HL-60 (cell line): ENCODE results near the gene PHC2.

ENCODE experiments used
- CTCF ChIP-seq: IDR thresholded peaks from one replicate; pipeline ENCODE4 v1.5.1; 2011; ENCODE audit warnings: low read length, control low read depth, inconsistent platforms; ENCODE audit not compliant: insufficient read depth
- POLR2AphosphoS5 ChIP-seq: IDR thresholded peaks from 2 replicates; pipeline ENCODE4 v1.6.1; 2012; ENCODE audit warnings: low read depth

- TF ChIP-seq CTCF (no peak), POLR2AphosphoS5 (no peak)
Measured at GRCh38 chr1:33287317-33287716, 143.6 kb downstream of the PHC2 start.
